ENCODE results near the gene ANKRD12.
"Not testable (repeated sequence)": the region's sequence is repeated elsewhere in the genome, so short reads cannot be mapped to it uniquely, and the experiment has no call there.

The ANKRD12 gene

DNA sequence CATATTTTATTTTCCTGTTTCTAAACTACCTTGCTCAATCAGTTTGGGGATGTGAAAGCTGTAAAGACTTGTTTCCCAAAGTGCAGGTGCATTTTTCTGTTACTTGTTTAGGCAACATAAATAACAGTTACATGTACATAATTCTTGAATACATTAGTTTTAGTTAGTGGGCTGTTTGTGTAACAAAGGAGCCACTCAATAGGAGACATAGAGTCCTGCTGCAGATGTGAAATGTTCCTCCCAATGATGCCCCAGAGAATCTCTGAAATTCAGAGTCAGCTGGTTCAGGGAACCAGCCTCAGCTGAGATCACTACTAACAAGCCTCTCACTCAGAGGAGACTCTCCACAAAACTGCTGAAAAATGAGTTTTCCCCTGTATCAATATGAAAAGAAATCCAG is 106.4 kb downstream of the ANKRD12 start:
- no peaks in the 10 kb centered on the region for H3K27me3 ChIP-seq (ENCODE audit: control insufficient read depth, insufficient read depth, low read length, poor library complexity, severe bottlenecking)
- H3K4me3 ChIP-seq (ENCODE audit: insufficient read depth, low read depth, low read length) = no peak overlapping the region
- no peaks in the 10 kb centered on the region for H3K4me1 ChIP-seq (ENCODE audit: control insufficient read depth, insufficient read depth, low read length)
- H3K36me3 ChIP-seq (ENCODE audit: control insufficient read depth, insufficient read depth, low read length) = no peaks in the 10 kb centered on the region
- no peak overlapping the region for H3K27ac ChIP-seq (ENCODE audit: insufficient read depth, low read depth, low read length, poor library complexity, severe bottlenecking)
- no peaks in the 10 kb centered on the region for H3K9me3 ChIP-seq (ENCODE audit: control insufficient read depth, low read length)

DNA sequence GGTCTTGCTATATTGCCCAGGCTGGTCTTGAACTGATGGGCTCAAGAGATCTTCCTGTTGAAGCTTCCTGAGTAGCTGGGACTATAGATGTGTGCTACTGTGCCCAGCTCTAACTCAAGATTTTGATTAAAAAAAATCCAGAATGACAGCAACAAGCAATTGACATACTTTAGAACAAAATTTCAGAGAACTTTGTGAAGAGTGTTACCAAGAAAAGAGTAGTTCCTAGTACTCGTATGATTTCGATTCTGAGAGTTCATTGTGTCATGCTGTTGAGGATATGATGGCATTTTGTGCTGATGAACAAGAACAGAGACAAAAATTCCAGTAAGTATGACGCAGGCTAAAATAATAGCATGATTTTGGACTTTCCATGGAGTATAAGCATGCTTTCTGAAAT is 107.8 kb downstream of the ANKRD12 start:
- H3K9me3 ChIP-seq (ENCODE audit: control insufficient read depth, low read length) = no peaks in the 10 kb centered on the region
- H3K4me3 ChIP-seq (ENCODE audit: insufficient read depth, low read depth, low read length) = no peak overlapping the region
- H3K4me1 ChIP-seq (ENCODE audit: control insufficient read depth, insufficient read depth, low read length) = no peaks in the 10 kb centered on the region
- WGBS, 2 experiments = 95 to 97% methylated on average over 3 of the region's 3 CpGs
- H3K36me3 ChIP-seq (ENCODE audit: control insufficient read depth, insufficient read depth, low read length) = no peaks in the 10 kb centered on the region
- H3K27ac ChIP-seq (ENCODE audit: insufficient read depth, low read depth, low read length, poor library complexity, severe bottlenecking) = no peak overlapping the region
- no peaks in the 10 kb centered on the region for H3K27me3 ChIP-seq (ENCODE audit: control insufficient read depth, insufficient read depth, low read length, poor library complexity, severe bottlenecking)

DNA sequence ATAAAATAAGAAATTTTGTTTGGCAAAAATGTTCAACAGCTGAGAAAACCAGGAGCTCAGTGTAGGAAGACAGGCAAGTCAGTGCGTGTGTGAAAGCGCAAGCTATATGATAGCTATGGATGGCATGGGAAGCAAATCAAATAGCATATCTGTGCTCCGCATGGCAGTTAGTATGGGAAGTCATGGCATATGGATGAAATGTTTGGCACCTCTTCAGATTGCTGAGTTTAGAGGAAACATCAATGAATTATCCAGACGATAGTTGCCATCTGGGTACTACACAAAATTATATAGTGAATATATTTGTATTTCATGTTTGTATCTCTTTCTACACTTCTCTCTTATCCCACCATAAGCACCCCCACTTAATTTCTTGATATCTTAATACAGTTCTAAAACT is 112.1 kb downstream of the ANKRD12 start:
- H3K27me3 ChIP-seq (ENCODE audit: control insufficient read depth, insufficient read depth, low read length, poor library complexity, severe bottlenecking) = no peaks in the 10 kb centered on the region
- WGBS, 2 experiments = 98 to 99% methylated on average over 3 of the region's 4 CpGs
- H3K4me1 ChIP-seq (ENCODE audit: control insufficient read depth, insufficient read depth, low read length) = no peaks in the 10 kb centered on the region
- peaks cover 2% of the 10 kb centered on the region for H3K9me3 ChIP-seq (ENCODE audit: control insufficient read depth, low read length)
- H3K4me3 ChIP-seq (ENCODE audit: insufficient read depth, low read depth, low read length) = no peak overlapping the region
- H3K36me3 ChIP-seq (ENCODE audit: control insufficient read depth, insufficient read depth, low read length) = no peaks in the 10 kb centered on the region
- no peak overlapping the region for H3K27ac ChIP-seq (ENCODE audit: insufficient read depth, low read depth, low read length, poor library complexity, severe bottlenecking)

DNA sequence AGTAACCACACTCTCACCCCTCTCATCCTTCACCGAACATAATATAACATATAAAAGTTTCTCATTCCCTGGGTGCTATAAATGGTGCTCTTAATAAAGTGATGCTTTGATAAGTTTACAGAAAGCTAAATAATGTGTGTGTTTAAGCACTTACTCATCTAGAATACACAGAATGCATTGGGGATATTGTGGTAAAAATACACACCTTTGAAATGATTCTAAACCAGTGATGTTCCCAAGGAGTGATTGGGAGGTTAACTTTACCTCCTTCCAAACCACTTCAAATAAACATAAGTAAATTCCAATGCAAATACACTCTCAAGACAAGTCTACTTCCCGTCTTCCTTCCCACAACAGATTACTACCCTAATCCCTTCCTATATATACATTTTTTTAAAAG is 112.7 kb downstream of the ANKRD12 start:
- H3K9me3 ChIP-seq (ENCODE audit: control insufficient read depth, low read length) = peaks cover 2% of the 10 kb centered on the region
- H3K4me1 ChIP-seq (ENCODE audit: control insufficient read depth, insufficient read depth, low read length) = no peaks in the 10 kb centered on the region
- 100% methylated on average over 1 to 2 of the region's 2 CpGs for WGBS, 2 experiments
- H3K27me3 ChIP-seq (ENCODE audit: control insufficient read depth, insufficient read depth, low read length, poor library complexity, severe bottlenecking) = no peaks in the 10 kb centered on the region
- H3K4me3 ChIP-seq (ENCODE audit: insufficient read depth, low read depth, low read length) = no peak overlapping the region
- no peak overlapping the region for H3K27ac ChIP-seq (ENCODE audit: insufficient read depth, low read depth, low read length, poor library complexity, severe bottlenecking)
- no peaks in the 10 kb centered on the region for H3K36me3 ChIP-seq (ENCODE audit: control insufficient read depth, insufficient read depth, low read length)

DNA sequence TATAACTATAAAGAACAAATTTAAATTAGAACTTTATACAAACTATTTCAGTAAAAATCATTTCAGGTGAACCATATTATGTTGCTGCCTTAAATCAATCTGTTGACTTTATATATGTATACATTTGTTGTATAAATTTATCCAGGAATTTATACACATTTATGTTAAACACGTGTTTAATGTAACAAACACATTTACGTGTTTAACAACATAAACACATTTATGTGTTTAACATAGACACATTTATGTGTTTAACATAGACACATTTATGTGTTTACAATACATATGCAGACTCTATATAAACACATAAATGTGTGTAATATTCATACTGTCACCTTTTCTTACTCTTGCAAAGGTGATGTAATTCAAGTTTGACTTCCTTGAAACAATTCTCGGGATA is 122.6 kb downstream of the ANKRD12 start:
- Histone ChIP-seq H3K27me3 (ENCODE audit: control insufficient read depth, insufficient read depth, low read length, poor library complexity, severe bottlenecking) (no peaks in the 10 kb centered on the region), H3K4me3 (ENCODE audit: insufficient read depth, low read depth, low read length) (no peak overlapping the region), H3K9me3 (ENCODE audit: control insufficient read depth, low read length) (no peaks in the 10 kb centered on the region), H3K36me3 (ENCODE audit: control insufficient read depth, insufficient read depth, low read length) (peaks cover 6% of the 10 kb centered on the region), H3K4me1 (ENCODE audit: control insufficient read depth, insufficient read depth, low read length) (peaks cover 3% of the 10 kb centered on the region), H3K27ac (ENCODE audit: insufficient read depth, low read depth, low read length, poor library complexity, severe bottlenecking) (no peak overlapping the region)
- 98 to 100% methylated on average over 1 to 3 of the region's 3 CpGs for WGBS, 2 experiments

DNA sequence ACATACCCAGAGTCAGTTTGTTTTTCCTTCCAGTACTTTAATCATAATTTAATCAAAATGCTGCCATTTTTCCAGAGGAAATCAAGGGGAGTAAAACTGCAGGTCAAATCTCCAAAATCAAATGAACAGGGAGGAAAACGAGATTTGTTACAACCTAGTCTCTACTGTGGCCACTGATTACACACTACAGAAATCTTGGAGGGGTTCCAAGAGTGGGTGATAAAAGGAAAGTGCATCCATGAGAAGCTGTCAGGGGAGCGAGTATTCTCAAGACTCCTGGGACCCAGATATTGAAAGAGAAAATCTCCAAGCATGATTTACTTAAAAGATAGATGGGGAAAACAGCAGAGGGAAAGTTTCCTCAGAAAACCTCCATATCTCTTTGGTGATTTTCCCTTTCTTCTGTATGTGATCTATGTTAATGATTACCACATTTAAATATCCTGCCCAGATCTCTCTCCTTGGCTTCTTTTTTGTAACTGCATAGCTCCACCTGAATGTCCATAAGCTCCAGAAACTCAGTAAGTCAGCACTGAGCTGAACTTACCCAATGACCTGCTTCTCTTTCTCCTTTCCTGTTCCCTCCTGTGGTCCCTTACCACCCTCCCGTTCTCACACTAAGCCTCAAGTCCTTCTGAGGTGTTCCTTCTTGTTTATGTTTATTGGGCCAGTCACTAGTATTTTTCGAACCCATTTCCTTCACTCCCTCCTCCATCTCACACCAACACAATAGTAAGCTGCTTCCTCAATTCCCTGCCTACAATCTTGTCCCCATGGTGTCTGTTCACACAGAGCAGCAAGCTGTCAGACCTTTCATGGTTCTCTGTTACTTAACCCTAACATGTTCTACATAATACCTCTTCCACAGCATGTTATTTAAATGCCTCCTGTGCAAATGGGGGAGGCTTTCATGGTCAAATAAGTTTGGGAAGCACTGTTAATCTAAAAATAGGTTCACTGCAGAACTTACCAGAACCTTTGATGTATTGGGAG is 124.1 kb downstream of the ANKRD12 start:
- H3K36me3 ChIP-seq (ENCODE audit: control insufficient read depth, insufficient read depth, low read length) = peaks cover 14% of the 10 kb centered on the region
- no peaks in the 10 kb centered on the region for H3K27me3 ChIP-seq (ENCODE audit: control insufficient read depth, insufficient read depth, low read length, poor library complexity, severe bottlenecking)
- no peaks in the 10 kb centered on the region for H3K9me3 ChIP-seq (ENCODE audit: control insufficient read depth, low read length)
- H3K4me3 ChIP-seq (ENCODE audit: insufficient read depth, low read depth, low read length) = no peak overlapping the region
- H3K27ac ChIP-seq (ENCODE audit: insufficient read depth, low read depth, low read length, poor library complexity, severe bottlenecking) = no peak overlapping the region
- H3K4me1 ChIP-seq (ENCODE audit: control insufficient read depth, insufficient read depth, low read length) = peaks cover 3% of the 10 kb centered on the region
- 66 to 69% methylated on average over 4 of the region's 4 CpGs for WGBS, 2 experiments

DNA sequence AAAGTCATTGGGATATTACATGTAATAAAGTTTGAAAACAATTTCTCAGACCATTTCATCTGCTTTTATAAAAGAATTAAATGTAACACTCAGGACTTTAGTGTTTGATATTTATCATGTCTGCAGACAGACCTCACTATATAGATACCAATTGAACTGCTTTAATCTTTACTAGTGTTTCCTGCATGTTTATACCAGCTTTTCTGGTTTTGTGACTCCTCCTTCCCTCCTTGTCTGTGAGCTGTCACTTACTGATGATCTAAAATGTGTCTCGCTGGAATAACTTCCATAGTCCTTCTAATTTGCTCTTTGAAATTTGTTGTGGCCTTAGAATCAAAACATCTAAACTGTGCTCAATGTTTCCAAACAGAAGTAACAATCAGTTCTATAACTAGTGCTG is 126.7 kb downstream of the ANKRD12 start:
- 93 to 100% methylated on average over 1 of the region's 1 CpG for WGBS, 2 experiments
- H3K4me3 ChIP-seq (ENCODE audit: insufficient read depth, low read depth, low read length) = no peak overlapping the region
- no peaks in the 10 kb centered on the region for H3K27me3 ChIP-seq (ENCODE audit: control insufficient read depth, insufficient read depth, low read length, poor library complexity, severe bottlenecking)
- H3K4me1 ChIP-seq (ENCODE audit: control insufficient read depth, insufficient read depth, low read length) = peaks cover 3% of the 10 kb centered on the region
- H3K27ac ChIP-seq (ENCODE audit: insufficient read depth, low read depth, low read length, poor library complexity, severe bottlenecking) = no peak overlapping the region
- peaks cover 13% of the 10 kb centered on the region for H3K36me3 ChIP-seq (ENCODE audit: control insufficient read depth, insufficient read depth, low read length)
- no peaks in the 10 kb centered on the region for H3K9me3 ChIP-seq (ENCODE audit: control insufficient read depth, low read length)

DNA sequence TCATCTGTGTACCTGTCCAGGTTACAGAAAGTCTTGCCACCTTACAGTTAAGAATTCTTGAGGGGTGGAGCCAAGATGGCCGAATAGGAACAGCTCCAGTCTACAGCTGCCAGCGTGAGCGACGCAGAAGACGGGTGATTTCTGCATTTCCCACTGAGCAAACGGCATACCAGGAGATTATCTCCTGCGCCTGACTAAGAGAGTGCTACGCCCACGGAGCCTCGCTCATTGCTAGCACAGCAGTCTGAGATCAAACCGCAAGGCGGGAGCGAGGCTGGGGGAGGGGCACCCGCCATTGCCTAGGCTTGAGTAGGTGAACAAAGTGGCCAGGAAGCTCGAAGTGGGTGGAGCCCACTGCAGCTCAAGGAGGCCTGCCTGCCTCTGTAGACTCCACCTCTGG is 128.2 kb downstream of the ANKRD12 start:
- H3K4me1 ChIP-seq (ENCODE audit: control insufficient read depth, insufficient read depth, low read length); H3K4me3 ChIP-seq (ENCODE audit: insufficient read depth, low read depth, low read length); H3K9me3 ChIP-seq (ENCODE audit: control insufficient read depth, low read length); H3K27me3 ChIP-seq (ENCODE audit: control insufficient read depth, insufficient read depth, low read length, poor library complexity, severe bottlenecking); H3K27ac ChIP-seq (ENCODE audit: insufficient read depth, low read depth, low read length, poor library complexity, severe bottlenecking): not testable (repeated sequence)
- WGBS, 2 experiments = 81 to 84% methylated on average over 15 of the region's 15 CpGs
- H3K36me3 ChIP-seq (ENCODE audit: control insufficient read depth, insufficient read depth, low read length) = peaks cover 11% of the 10 kb centered on the region

DNA sequence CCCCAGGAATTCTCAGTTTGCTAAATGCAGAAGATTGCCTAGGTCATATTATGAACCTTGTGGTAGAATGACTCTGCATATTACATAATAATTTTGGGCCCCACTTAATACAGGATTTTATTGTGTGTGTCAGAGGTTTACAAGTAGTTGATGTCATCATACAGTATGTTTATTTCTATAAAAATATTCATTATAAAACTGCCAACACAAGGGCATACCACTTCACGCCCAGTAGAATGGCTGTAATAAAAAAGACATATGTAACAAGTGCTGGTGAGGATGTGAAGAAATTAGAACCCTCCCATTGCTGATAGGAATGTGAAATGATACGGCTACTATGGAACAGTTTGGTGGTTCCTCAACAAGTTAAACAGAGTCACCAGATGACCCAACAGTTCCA is 136.6 kb downstream of the ANKRD12 start:
- H3K27me3 ChIP-seq (ENCODE audit: control insufficient read depth, insufficient read depth, low read length, poor library complexity, severe bottlenecking) = no peaks in the 10 kb centered on the region
- no peak overlapping the region for H3K4me3 ChIP-seq (ENCODE audit: insufficient read depth, low read depth, low read length)
- H3K27ac ChIP-seq (ENCODE audit: insufficient read depth, low read depth, low read length, poor library complexity, severe bottlenecking) = no peak overlapping the region
- H3K9me3 ChIP-seq (ENCODE audit: control insufficient read depth, low read length) = no peaks in the 10 kb centered on the region
- H3K36me3 ChIP-seq (ENCODE audit: control insufficient read depth, insufficient read depth, low read length) = peaks cover 7% of the 10 kb centered on the region
- WGBS, 2 experiments = 95 to 100% methylated on average over 1 to 2 of the region's 2 CpGs
- no peaks in the 10 kb centered on the region for H3K4me1 ChIP-seq (ENCODE audit: control insufficient read depth, insufficient read depth, low read length)

DNA sequence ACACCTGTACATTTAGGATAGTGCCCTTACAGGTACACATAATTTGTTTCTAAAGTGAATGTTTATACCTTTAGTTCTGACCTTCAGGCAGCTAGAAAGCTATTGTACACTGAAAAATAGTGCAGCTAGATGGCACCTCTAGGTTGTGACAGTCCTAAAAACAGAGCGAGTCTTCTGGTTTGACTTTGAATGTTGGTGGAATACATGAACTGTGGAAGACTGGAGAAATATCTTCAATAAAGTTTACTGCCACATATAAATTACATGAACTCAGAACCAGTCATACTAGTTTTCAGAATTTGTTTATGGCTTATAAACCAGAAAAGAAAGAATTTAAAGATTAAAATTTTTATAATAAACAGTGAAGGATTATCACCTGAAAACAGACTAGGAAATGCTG is 139.3 kb downstream of the ANKRD12 start:
- WGBS, 2 experiments = 83 to 95% methylated on average over 1 of the region's 1 CpG
- H3K27ac ChIP-seq (ENCODE audit: insufficient read depth, low read depth, low read length, poor library complexity, severe bottlenecking) = no peak overlapping the region
- H3K36me3 ChIP-seq (ENCODE audit: control insufficient read depth, insufficient read depth, low read length) = peaks cover 7% of the 10 kb centered on the region
- no peak overlapping the region for H3K4me3 ChIP-seq (ENCODE audit: insufficient read depth, low read depth, low read length)
- no peaks in the 10 kb centered on the region for H3K27me3 ChIP-seq (ENCODE audit: control insufficient read depth, insufficient read depth, low read length, poor library complexity, severe bottlenecking)
- H3K4me1 ChIP-seq (ENCODE audit: control insufficient read depth, insufficient read depth, low read length) = no peaks in the 10 kb centered on the region
- no peaks in the 10 kb centered on the region for H3K9me3 ChIP-seq (ENCODE audit: control insufficient read depth, low read length)

Data from ectodermal cell (in vitro differentiated cells).